HG02840 (cell line): ENCODE measurements around the gene CAPN2.

Source experiments
- ATAC-seq: cut with Tn5 transposase; IDR thresholded peaks from one replicate; pipeline ENCODE4 v1.9.1; 2021; ENCODE audit warnings: mild to moderate bottlenecking, moderate library complexity, moderate number of reproducible peaks; ENCODE audit not compliant: unreplicated experiment, low FRiP score

The CAPN2 gene

DNA sequence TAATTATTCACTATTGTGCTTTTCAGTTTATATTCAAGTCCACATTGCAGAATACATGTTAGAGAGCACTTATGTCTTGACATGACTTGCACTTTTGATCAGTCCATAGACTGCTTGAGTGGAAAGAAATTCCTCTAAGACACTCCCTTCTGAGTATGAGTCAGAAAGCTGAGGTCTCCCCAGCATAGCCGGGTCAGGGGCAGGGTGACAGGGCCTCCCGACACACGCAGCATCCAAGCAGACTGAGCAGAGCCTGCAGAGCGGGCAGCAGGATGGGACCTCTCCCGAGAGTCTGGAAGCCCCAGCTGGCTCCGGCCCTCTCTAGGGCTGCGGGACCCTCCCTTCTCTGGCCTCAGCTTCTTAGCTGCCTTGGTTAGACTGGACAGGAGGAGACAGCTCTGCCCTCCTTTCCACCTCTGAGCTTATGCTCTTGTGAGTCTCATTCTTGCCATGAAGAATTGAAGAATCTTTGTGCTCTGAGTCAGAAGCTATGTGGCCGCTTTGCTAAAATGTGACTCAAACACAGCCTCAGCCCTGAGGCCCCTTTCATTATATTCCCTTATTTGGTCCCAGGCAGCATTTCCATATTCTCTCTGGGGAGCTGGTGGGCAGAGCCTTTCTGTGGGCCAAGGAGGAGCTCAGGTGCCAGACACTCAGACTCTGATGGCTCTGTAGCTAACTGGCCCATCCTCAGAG lies 11.2 kb upstream of the CAPN2 start:
- ATAC-seq = no peak

DNA sequence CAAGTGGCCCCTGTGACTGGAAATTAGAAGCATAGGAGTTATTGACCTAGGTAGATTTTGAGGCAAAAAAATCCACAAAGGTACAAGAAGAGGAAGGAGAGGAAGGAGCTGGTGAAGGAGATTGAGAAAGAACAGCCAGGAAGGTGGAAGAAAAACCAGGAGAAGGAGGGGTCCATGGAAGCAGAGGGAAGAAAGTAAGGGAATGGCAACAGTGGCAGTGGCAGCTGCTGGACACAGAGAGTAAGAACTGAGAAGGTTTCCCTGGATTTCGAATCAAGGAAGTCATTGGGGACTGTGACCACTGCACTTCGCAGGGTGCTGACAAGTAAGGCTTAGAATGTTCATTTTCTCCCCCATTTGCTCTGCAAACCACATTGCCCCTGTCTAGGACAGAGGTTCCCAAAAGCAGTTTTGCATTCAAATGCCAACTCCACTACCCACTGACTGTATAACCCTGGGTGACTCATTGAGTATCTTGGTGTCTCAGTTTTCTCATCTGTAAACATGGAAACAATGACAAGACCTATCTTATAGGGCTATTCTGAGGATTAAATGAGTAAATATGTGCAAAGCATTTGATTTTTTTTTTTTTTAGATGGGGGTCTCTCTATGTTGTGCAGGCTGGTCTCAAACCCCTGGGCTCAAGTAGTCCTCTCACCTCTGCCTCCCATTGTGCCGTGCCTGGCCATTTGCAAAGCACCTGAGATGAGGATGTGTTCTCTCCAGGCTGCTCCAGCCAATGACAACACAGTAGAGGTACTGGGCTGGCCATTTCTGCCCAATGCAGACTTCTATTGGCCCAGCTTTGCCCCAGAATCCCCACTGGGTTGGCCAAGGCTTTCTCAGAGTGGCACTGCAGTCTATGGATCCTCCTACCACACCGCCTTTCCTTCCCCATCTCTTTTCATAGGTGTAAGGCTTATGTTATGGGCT lies 9.3 kb upstream of the CAPN2 start:
- ATAC-seq = no peak

DNA sequence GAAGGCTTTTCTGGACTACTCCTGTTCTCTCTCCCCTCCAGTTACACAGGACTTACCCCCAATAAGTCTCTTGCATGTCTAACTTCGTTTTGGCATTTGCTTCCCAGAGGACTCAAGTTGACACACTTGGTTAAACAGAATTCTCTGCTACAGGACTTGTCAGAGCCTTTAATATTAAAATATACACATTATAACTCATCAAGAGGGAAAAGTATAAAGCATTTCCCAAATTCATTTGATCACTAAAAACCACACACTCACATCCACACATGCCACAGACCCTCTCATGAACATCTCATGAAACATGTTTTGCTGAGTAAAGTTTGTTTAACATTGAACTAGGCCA lies 8.7 kb upstream of the CAPN2 start:
- ATAC-seq = no peak

DNA sequence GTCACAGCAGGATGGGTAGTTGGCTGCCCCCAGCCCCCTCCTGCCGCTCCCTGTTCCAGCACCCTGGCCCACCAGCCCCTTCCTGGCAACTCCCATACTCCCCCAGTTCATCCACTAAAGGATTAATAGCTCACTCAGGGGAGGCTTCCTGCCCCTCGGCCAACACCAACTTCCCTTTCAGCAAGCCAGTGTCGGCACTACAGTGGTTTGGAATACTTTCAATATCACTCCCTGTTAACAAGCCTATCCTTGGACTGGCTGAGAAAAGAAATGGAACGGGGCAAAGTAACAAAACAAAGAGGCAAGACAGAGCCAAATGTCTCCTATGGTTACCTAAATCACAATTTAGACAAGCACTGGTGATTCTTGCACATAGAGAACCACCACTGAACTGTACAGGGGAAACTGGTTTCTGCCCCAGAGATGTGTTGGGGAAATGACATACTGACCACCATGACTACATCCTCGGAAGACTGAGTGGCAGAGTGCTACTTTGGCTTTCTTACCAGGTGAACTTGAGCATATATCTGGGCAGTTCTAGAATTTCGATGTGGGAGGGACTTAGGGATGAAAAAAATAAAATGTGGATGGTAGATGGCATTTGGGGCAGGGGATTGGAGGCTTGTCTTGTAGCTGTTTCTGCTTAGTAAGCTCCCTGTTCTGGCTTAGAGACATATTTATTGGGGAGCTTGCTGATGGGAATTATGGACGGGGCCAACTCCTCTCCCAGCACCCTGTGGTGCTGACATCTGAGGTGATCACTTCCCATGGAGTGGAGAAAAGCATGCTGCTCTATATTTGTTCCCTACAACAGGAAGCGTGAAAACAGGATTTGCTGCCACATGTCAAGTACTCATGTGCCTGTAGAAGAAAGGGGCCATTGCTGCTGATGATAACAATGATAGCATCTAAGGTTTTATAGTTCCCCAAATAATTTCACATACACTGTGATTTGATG lies 7.1 kb upstream of the CAPN2 start:
- ATAC-seq = no peak

DNA sequence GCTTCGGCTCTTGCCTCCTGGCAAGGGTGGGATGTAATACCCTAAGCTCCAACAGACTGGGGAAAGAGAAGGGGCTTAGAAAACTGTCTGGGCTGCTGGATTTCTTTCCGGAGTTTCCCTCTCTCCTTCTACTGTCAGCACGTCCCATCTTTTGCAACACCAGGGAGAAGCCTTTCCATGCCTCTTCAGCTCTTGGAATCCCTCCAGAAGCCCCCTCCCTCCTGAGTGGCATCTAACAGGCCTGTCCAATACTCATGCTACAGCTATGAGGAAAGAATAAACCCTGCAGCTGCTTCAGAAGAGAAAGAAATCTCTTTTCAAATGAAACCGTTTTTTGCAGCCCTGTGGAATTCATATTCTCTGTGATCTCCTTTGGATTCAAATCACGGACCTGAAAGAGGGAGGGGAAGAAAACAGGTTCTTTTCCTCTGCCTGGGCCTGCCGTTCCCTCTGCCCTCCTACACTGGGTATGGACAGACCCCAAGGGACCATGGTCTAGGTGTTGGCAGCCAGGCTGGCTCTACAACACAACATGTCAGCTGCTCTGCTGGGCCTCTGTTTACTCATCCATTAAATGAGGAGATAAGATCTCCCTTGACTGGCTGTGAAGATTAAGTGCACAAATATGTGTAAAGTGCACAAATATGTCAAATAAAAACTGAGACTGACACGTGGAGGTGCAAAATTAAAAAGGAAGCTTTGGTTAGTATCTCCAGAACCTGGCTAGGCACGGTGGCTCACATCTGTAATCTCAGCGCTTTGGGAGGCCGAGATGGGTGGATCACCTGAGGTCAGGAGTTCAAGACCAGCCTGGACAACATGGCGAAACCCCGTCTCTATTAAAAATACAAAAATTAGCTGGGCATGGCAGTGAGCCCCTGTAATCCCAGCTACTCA lies 6.0 kb upstream of the CAPN2 start:
- no peak for ATAC-seq

DNA sequence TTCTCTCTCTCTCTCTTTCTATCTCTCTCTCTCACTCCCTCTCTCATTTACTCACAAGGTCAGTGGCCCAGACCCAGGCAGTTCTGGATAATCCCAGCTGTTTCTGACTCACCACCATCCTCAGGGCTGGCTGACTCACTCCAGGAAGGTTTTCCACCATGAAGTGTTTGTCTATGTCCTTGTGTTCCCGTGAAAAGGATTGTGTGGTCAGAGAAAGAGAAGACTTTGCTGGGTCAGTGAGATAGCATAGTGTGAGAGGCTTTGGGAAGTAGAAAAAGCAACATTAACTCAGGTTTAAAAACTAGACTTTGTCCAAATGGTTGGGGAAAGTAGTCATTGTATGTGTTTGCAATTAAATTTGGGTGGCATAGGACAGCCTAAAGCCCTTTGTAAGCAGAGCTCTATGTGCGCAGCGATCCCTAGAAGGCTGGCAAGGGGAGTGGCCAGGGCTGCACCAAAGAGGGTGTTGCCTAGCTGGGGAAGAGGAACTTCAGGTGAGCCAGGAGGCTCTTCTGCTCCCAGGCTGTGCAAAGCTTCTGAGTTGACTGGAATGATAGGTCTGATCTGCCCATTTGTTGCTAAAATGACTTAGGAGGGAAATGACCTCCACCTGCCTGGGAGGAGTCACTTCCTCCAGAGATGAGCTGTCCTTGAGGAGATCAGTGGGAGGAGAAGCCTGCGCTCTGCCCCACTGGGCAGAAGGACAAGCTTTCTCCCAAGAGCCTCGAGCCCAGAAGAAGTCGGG lies 4.9 kb upstream of the CAPN2 start:
- no peak for ATAC-seq

DNA sequence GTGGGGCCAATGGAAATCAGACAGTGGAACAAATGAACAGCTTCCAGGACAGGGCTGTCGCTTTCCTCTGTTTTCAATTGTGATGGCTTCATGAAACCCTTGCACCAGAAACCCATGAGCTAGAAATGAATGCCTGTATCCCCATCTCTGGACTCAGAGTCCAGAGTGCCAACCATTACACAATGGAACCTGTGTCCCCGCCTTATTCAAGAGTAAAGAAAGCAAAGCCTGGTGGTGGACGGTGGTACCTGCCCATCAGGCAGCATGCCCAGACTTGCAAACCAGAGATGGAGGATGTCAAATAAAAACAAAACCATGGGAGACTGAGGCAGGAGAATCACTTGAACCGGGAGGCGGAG lies 4.4 kb upstream of the CAPN2 start:
- ATAC-seq = no peak

DNA sequence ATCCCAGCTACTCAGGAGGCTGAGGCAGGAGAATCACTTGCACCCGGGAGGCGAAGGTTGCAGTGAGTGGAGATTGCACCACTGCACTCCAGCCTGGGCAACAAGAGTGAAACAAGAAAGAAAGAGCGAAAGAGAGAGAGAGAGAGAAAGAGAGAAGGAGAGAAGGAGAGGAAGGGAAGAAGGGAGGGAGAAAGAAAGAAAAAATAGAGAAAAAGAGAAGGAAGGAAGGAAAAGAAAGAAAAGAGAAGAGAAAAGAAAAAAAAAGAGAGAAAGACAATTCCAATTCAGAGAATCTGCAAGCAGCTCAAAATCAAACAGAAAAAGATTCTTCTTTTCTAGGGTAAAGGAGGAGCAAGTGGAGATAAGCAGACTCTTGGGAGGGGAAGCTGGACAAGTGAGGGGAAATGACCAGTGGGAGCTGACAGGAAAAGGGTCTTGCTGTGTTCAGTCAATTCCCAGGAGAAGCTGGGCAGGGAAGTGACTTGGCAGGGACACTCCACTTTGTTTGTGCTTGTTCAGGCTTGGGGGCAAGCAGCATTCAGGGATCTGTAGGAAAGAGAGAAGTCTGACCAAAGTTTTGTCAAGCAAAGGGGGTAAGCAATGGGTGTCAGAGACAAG lies 3.6 kb upstream of the CAPN2 start:
- no peak for ATAC-seq

DNA sequence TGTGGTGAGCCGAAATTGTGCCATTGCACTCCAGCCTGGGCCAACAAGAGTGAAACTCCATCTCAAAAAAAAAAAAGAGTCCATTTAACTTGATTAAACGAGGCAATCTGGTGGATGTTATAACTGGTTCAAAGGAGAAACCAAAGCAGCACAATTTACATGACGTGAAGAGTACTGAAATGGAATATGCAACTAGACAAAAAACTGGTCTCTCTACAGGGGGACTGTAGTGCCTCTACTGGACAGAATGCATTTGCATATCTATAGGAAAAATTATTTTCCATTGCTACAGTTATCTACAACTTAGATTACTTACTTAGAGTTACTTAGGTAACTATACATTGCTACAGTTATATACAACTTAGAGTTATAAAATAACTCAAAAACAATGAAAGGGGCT lies 2.7 kb upstream of the CAPN2 start:
- no peak for ATAC-seq

DNA sequence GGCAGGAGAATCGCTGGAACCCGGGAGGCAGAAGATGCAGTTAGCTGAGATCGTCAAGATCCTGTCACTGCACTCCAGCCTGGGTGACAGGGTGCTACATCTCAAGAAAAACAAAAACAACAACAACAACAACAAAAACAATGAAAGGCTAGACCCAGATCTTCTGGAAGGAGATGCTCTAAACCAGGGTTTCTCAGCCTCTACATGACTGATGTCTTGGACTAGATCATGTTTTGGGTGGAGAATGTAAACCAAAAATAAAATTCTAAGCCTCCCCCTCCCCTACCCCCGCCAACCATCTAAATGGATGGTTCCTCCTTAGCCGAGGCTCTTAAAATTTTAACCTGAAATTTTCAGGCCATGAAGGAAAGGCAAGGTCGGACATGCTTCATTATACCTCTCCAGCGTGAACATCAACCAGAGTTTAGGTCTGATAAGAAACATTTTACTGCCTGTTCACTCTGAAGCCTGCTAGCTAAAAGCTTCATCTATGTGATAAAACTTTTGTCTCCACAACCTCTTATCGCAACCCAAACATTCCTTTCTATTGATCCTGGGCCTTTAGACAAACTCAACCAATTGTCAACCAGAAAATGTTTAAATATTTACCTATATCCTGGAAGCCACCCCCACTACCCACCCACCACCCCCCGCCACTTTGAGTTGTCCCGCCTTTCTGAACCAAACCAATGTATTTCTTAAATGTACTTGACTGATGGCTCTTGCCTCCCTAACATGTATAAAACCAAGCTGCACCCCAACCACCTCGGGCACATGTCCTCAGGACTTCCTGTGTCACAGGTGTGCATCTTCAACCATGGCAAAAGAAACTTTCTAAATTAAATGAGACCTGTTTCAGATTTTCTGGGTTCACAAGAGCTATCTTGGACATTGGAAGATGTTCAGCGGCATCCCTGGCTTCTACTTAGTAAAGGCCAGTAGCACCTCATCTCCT lies 1.9 kb upstream of the CAPN2 start:
- no peak for ATAC-seq

DNA sequence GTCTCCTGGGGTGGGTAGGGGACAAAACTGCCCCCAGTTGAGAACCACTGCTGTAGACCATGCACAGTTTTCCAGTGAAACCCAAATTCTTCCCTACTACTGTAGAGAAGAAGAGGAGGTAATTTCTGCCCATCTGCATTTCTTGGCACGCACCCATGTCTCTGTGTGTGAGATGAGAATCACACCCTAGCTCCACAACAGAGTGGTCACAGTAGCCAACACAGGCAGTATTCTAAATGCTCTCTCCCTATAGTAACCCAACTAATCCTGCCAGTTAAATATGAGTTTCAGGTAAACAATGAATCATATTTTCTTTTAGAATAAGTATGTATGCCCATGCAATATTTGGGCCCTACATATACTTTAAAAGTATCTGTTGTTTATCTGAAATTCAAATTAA lies 1.2 kb upstream of the CAPN2 start:
- ATAC-seq = no peak

DNA sequence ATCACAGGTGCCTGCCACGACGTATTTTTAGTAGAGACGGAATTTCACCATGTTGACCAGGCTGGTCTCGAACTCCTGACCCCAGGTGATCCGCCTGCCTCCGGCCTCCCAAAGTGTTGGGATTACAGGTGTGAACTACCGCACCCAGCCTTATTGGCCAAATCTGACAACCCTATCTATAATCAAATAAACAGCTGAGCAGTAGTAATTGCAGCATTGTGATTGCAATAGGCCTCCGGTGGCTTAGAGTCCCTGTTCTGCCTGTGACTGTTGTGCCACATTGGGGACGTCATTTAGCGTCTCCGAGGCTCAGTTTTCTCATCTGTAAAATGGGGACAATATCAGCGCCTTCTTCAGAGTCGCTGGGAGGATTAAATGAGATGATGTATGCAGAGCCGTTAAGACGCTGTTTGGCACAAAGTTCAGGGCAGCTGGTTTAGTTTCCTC lies 569 bp upstream of the CAPN2 start:
- no peak for ATAC-seq

DNA sequence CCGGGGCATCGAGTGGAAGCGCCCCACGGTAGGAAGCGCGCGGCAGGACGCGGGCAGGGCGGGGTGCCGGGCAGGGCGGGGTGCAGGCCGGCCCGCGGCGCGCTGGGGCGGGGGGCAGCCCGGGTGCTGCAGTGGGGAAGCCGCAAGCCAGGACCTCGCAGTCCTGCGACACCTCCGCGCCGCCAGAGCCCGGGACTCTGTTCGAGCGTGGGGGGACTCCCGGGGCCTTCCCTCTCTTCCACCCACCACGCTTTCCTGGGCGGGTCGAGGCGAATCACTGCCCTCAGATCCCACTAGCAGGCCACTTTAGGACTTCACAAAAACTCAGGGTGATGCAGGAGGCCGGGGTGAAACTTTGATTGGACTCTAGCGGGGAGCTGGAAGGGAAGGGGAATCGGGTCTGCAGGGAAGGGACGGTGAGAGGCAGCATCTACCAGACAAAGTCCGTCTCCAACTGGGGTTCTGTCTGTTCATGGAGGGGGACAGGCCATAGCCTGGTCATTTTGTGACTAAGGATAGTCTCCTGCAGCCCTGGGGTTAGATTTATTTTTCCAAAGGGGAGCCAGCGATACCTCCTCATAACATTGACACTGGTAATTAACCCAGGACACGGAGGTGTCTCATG lies 623 bp downstream of the CAPN2 start:
- peak; percentile 30 for ATAC-seq

DNA sequence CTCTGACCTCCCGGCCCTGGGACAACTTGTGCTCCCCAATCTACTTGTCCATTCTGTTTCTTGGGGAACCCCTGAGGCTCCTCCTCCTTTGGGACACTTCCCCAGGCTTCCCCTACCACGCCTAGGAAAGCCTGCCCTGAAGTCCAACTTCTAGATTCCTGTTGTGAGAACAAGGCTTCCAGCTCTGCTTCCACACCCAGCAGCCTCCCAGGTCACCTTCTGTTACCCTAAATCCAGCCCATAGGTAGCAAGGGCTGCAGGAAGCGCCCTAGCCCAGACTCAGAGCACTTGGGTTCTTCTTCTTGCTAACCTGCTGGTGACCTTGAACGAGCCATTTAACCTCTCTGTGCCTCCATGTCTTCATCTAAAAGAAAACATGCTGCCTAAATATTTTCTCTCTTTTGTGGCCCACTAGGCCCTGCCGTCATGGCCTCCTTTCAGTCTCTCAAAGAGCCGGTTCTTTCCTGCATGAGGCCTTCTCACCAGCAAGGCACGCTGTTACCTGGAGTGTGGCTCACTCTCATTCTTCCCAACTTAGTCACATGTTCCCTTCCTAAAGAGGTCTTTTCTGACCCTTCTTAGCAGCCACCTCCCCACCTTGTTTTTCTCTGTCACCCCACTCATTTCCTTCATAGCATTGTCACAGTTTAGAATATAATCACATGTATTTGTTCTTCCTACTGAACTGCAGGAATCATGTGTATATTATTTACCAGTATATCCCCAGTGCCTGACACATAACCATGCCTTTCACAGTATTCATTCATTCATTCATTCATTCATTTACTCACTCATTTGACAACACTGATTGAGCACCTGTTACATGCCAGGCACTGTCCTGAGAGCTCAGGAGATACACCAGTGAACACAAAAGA lies 1.4 kb downstream of the CAPN2 start:
- ATAC-seq = no peak

DNA sequence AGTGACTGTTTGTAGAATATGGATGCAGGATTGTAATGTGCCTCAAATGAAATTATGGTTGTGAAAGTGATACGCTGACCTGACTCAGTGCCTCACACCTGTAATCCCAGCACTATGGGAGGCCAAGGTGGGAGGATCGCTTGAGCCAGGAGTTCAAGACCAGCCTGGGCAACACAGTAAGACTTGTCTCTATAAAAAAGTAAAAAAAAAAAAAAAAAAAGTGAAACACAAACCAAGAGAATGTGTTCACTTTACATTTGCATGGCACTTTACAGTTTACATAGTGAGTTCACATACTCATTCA lies 2.0 kb downstream of the CAPN2 start:
- no peak for ATAC-seq

DNA sequence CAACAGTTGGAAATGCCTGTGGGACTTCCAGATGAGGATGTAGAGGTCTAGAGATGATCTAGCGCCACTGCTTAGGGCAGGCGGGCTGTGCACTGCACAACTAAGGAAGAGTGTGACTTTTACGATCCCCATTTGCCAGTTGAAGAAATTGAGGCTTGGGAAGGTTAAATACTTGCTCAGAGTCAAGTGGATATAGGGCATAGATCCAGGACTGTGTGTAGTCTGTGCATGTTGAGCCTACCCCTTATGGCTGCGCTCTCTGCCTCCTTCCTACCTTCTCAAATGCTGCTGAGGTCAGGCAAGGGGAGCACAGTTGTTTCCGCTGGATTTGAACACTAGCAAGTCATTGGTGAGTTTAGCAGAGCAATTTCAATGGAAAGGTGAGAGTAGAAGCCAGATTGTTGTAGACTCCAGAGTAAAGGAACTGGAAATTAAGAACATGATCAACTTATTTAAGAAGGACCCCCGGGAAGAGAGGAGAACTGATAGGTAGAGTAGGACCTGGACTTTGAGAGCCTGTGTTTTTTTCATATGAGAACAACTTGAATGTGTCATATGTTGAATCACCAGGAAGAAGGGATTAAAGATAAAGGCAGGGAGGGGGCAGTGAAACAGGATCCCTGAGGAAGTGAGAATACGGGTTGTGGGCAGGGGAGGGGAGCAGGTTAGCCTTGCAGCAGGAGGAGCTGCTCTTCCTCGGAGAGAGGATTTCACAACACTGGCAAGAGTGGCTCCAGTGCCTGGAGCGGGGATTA lies 2.7 kb downstream of the CAPN2 start:
- no peak for ATAC-seq
